ENCODE data around the gene TMEM272.

DNA sequence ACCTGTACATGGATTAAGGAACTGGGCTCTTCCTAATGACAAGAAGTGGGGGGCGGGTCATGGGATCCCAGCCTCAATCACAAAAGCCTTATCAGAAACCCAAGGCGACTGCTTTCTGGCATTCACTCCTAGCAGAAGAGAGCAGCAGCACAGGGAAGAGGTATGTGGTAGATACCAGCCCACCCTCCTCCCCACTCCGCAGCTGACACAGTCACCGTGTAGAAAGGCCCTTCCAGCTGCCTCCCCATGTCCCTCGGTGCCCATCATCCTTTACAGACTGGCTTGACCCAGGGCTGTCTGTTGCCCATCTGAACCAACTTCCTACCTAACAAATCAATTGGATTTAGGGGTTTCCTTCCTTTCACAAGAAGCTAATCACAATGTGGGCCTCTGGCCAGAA lies 37.9 kb downstream of the TMEM272 start:
- TF ChIP-seq, protein P1, sequence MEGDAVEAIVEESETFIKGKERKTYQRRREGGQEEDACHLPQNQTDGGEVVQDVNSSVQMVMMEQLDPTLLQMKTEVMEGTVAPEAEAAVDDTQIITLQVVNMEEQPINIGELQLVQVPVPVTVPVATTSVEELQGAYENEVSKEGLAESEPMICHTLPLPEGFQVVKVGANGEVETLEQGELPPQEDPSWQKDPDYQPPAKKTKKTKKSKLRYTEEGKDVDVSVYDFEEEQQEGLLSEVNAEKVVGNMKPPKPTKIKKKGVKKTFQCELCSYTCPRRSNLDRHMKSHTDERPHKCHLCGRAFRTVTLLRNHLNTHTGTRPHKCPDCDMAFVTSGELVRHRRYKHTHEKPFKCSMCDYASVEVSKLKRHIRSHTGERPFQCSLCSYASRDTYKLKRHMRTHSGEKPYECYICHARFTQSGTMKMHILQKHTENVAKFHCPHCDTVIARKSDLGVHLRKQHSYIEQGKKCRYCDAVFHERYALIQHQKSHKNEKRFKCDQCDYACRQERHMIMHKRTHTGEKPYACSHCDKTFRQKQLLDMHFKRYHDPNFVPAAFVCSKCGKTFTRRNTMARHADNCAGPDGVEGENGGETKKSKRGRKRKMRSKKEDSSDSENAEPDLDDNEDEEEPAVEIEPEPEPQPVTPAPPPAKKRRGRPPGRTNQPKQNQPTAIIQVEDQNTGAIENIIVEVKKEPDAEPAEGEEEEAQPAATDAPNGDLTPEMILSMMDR (IDR thresholded peaks at IDR 0.05), result no peak
- TF ChIP-seq POLR2A (IDR thresholded peaks at IDR 0.05), result no peak

Data from Peyer's patch (tissue), 4 donors.